SK-MEL-5 (cell line): ENCODE data around the gene KRT86. TPM values are rescaled to one million over a fixed set of nuclear protein-coding genes. Genes with fewer than 3 reads are reported as not detected.

Experiments
- DNase-seq: peaks from one replicate; pipeline ENCODE4 v3.0.0-alpha.2; 2016; ENCODE audit warnings: low read depth, low spot score
- in situ Hi-C: cut with HindIII; loops from 2 replicates; pipeline ENCODE4 v1.10.0; 2016; ENCODE audit warnings: low sequenced_read_pairs, high pct_unique_total_duplicates, low pct_unique_long_range_greater_than_20kb
- total RNA-seq: library from RNA; depleted of rRNA; stranded (reverse); fragments of >200 nt; shearing (Covaris generic); gene quantifications from 2 replicates; pipeline ENCODE4 v1.2.3, GENCODE V29; 2014; rRNA removed

KRT86 gene
- total RNA-seq, 1 experiment from 2014 or later: not detected

- in situ Hi-C loops: no loop called here
- DNase-seq: no peak
Measured at GRCh38 chr12:52352951-52353350, 78.5 kb downstream of the KRT86 start.

DNA sequence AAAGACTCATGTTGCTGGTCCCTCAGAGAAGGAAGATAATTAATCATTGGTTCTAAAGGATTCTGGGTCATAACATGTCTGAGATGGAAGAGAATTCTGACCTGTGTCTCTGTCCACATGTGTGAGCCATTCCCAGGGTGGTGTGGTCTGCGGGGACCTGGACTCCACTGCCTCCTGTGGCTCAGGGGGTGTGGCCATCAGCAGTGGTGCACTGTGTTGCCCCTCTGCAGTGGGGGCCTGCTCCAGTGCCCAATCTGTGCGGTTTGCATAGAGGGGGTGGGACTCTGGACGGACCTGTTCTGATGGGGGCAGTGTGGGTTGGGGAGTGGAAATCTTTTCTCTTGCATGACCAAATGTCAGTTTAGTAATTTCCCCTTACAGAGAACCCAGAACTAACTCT, 79.3 kb downstream of the KRT86 start:
- in situ Hi-C loops: no loop called here

GRCh38 chr12:52354200-52354599, 79.8 kb downstream of the KRT86 start:
- in situ Hi-C loops: no loop called here
- DNase-seq: no peak

More for the DNA sequence above, 79.3 kb downstream of the KRT86 start:
- no peak for DNase-seq

GRCh38 chr12:52355176-52355575, 80.7 kb downstream of the KRT86 start:
- DNase-seq: no peak
- in situ Hi-C loops: no loop called here

GRCh38 chr12:52356031-52356761, 81.8 kb downstream of the KRT86 start:
- in situ Hi-C loops: no loop called here
- DNase-seq: no peak

DNA sequence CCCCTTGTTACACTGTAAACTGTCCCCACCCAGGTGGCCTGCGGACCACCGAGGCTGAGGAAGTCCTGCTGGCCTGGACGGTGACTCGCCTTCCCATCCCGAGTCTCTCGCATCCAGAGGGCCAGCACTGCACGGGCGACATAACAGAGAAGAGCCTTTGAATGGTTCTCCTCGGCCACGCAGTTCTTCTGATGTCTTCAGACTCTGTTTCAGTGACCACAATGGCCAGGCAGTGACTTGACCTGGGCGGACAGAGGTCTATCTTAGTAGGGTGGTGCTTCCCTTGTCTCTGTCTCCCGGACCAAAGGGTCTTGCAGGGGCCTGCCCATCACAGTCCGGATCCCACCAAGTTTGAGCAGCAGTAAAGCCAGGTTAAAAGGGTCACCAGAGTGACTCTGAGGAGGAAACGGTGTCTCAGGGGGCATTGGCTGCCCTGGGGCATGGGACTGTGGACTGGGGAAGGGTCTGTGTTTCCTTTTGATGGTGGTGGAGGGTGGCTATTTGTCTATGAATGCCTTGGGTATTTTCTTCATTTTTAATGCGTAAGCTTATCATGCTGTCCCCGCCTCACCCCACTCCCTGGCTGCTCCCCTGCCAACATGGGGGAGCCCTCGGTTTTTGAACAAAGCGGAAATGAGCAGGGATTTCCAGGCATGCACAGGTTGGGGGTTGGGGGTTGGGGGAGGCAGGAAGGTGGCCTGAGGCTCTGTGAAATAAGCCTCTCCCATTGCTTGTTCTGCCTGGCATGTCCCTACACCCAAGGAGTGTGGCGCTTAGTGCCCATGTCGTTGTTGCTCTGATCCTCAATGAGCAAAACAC, 82.5 kb downstream of the KRT86 start:
- DNase-seq: no peak
- in situ Hi-C loops: no loop called here

Other genes with a start within 250 kb of the KRT86 start
- 33.5 and 35.4 TPM in 2 replicates for gene NR4A1, start 223.2 kb upstream of the KRT86 start, total RNA-seq
- 90.4 and 104 TPM in 2 replicates for gene ATG101, start 204.7 kb upstream of the KRT86 start, total RNA-seq
- not detected in 2 replicates for gene SMIM41, start 194.9 kb upstream of the KRT86 start, total RNA-seq
- gene KRT80, start 82.6 kb upstream of the KRT86 start, total RNA-seq: 0.11 TPM in 2 replicates
- gene KRT7, start 41.4 kb upstream of the KRT86 start, total RNA-seq: not detected in 2 replicates
- gene KRT81, start 16.9 kb downstream of the KRT86 start, total RNA-seq: 0.16 TPM in 1 of 2 replicates, not detected in the other
- gene KRT83, start 46.8 kb downstream of the KRT86 start, total RNA-seq: not detected in 2 replicates
- not detected in 2 replicates for gene KRT85, start 92.8 kb downstream of the KRT86 start, total RNA-seq
- not detected in 2 replicates for gene KRT84, start 111.0 kb downstream of the KRT86 start, total RNA-seq
- gene KRT82, start 131.7 kb downstream of the KRT86 start, total RNA-seq: not detected in 2 replicates
- not detected in 2 replicates for gene KRT75, start 159.7 kb downstream of the KRT86 start, total RNA-seq
- not detected in 2 replicates for gene KRT6B, start 177.5 kb downstream of the KRT86 start, total RNA-seq
- not detected in 2 replicates for gene KRT6C, start 199.2 kb downstream of the KRT86 start, total RNA-seq
- gene KRT6A, start 218.6 kb downstream of the KRT86 start, total RNA-seq: not detected in 2 replicates
- not detected in 2 replicates for gene KRT5, start 245.7 kb downstream of the KRT86 start, total RNA-seq